OCI-LY3 (cell line): ENCODE results near the gene NRF1.
A peak's percentile ranks its signal among the peaks of the same experiment; 100 is the strongest.
"Not testable (repeated sequence)": the region's sequence is repeated elsewhere in the genome, so short reads cannot be mapped to it uniquely, and the experiment has no call there.

Experiments used
- H2AFZ ChIP-seq: fragments of 200-600, 300-600 bp; shearing (Covaris generic); 2 replicates; pipeline ENCODE4 v1.6.0; 2014; ENCODE audit warnings: antibody characterized with exemption, low read depth, low read length
- H3K27ac ChIP-seq: fragments of 200-600, 300-600 bp; sonication (generic); 2 replicates; pipeline ENCODE4 v1.5.1; 2014; ENCODE audit warnings: mild to moderate bottlenecking, low read length, moderate library complexity, mixed read lengths
- H3K27me3 ChIP-seq: fragments of 200-600, 300-600 bp; sonication (generic); 2 replicates; pipeline ENCODE4 v1.6.1; 2014; ENCODE audit warnings: low read depth, low read length, mixed read lengths
- H3K36me3 ChIP-seq: fragments of 200-600, 300-600 bp; sonication (generic); replicated peaks from 2 replicates; pipeline ENCODE3; 2014; ENCODE audit warnings: low read depth, low read length, mixed read lengths
- H3K4me1 ChIP-seq: fragments of 300-600, 200-600 bp; sonication (generic); 2 replicates; pipeline ENCODE4 v1.6.1; 2014; ENCODE audit warnings: low read length, mixed read lengths
- H3K4me2 ChIP-seq: fragments of 200-600, 300-600 bp; sonication (generic); 2 replicates; pipeline ENCODE4 v1.6.1; 2014; ENCODE audit warnings: low read length, mixed read lengths
- H3K4me3 ChIP-seq: fragments of 300-600, 200-600 bp; sonication (generic); 2 replicates; pipeline ENCODE4 v1.5.1; 2014; ENCODE audit warnings: antibody characterized with exemption, mild to moderate bottlenecking, low read length, moderate library complexity
- H3K79me2 ChIP-seq: fragments of 300-600, 200-600 bp; shearing (Covaris generic); 2 replicates; pipeline ENCODE4 v1.6.1; 2014; ENCODE audit warnings: mild to moderate bottlenecking, low read length, mixed read lengths
- H3K9ac ChIP-seq: fragments of 300-600, 200-600 bp; shearing (Covaris generic); 2 replicates; pipeline ENCODE4 v1.6.0; 2014; ENCODE audit warnings: mild to moderate bottlenecking, low read length, moderate library complexity
- H3K9me3 ChIP-seq: fragments of 200-600, 300-600 bp; shearing (Covaris generic); 2 replicates; pipeline ENCODE4 v1.6.1; 2014; ENCODE audit warnings: low read length, mixed read lengths; ENCODE audit not compliant: insufficient read depth
- H4K20me1 ChIP-seq: fragments of 200-600, 300-600 bp; sonication (generic); 2 replicates; pipeline ENCODE4 v1.6.1; 2016; ENCODE audit warnings: low read length, mixed read lengths; ENCODE audit not compliant: insufficient read depth
- CTCF ChIP-seq: fragments of 200-600, 300-600 bp; sonication (generic); IDR thresholded peaks from 2 replicates; pipeline ENCODE4 v1.5.1; 2014; ENCODE audit warnings: antibody characterized with exemption, low read length, low read depth
- EZH2phosphoT487 ChIP-seq: fragments of 200-600 bp; shearing (Covaris generic); IDR thresholded peaks from 2 replicates; pipeline ENCODE4 v1.6.1; 2018; ENCODE audit warnings: antibody characterized with exemption, mixed run types, low read depth

Gene NRF1

GRCh38 chr7:129611246-129612111 lies at the start of gene NRF1:
Gene NRF1, plus strand, starts transcription at chr7:129611720. Its CDS starts 45,632 bp downstream, at chr7:129657352.
- Histone ChIP-seq H3K4me3 (peak within 1 kb of the TSS; percentile 91), H3K9me3 (no peaks in the 10 kb centered on the region), H2AFZ (peak within 1 kb of the TSS; percentile 80), H3K4me2 (peak within 1 kb of the TSS; percentile 95), H3K27ac (peak within 1 kb of the TSS; percentile 69), H3K36me3 (peaks cover 31% of the 10 kb centered on the region), H3K27me3 (no peaks in the 10 kb centered on the region), H3K4me1 (peaks cover 45% of the 10 kb centered on the region), H3K79me2 (peaks cover 71% of the 10 kb centered on the region), H3K9ac (peak within 1 kb of the TSS; percentile 96), H4K20me1 (peaks cover 37% of the 10 kb centered on the region)
- TF ChIP-seq EZH2phosphoT487 (no peak), CTCF (0 out of 2 replicates have a peak, but pooled peaks have one; percentile 4)

- not testable (repeated sequence) for H4K20me1 ChIP-seq, H3K9me3 ChIP-seq, H3K9ac ChIP-seq, H3K79me2 ChIP-seq, H3K27me3 ChIP-seq, H3K36me3 ChIP-seq, H3K27ac ChIP-seq, H3K4me1 ChIP-seq, H2AFZ ChIP-seq
- Histone ChIP-seq H3K4me2 (peak overlapping the region; percentile 52), H3K4me3 (peak overlapping the region; percentile 50)
These were observed 45.2 kb upstream of the NRF1 start for GRCh38 chr7:129566323-129566722.

GRCh38 chr7:129567377-129567776 lies 44.1 kb upstream of the NRF1 start:
- Histone ChIP-seq H3K27ac (no peak overlapping the region), H3K27me3 (peaks cover 9% of the 10 kb centered on the region), H2AFZ (no peak overlapping the region), H3K4me3 (no peak overlapping the region), H3K9ac (no peak overlapping the region), H4K20me1 (no peaks in the 10 kb centered on the region), H3K36me3 (no peaks in the 10 kb centered on the region), H3K79me2 (no peaks in the 10 kb centered on the region), H3K4me1 (peaks cover 7% of the 10 kb centered on the region), H3K4me2 (no peak overlapping the region), H3K9me3 (peaks cover 5% of the 10 kb centered on the region; the same call in 1 of the 2 replicates)
- TF ChIP-seq CTCF (no peak), EZH2phosphoT487 (no peak)

GRCh38 chr7:129568240-129568639 lies 43.3 kb upstream of the NRF1 start:
- TF ChIP-seq EZH2phosphoT487 = no peak
- TF ChIP-seq CTCF = no peak
- Histone ChIP-seq H4K20me1 (no peaks in the 10 kb centered on the region), H3K4me1 (peaks cover 7% of the 10 kb centered on the region), H3K4me3 (no peak overlapping the region), H3K4me2 (no peak overlapping the region), H3K36me3 (no peaks in the 10 kb centered on the region), H3K79me2 (no peaks in the 10 kb centered on the region), H2AFZ (no peak overlapping the region), H3K9ac (no peak overlapping the region), H3K27ac (no peak overlapping the region), H3K27me3 (peaks cover 9% of the 10 kb centered on the region), H3K9me3 (peaks cover 5% of the 10 kb centered on the region; the same call in 1 of the 2 replicates)
